ENCODE results near the gene UBFD1.
A peak's percentile ranks its signal among the peaks of the same experiment; 100 is the strongest.

The UBFD1 gene

GRCh38 chr16:23587726-23588125, 30.2 kb downstream of the UBFD1 start:
- no peak for DNase-seq (ENCODE audit: low read depth)
- no peak for TF ChIP-seq CTCF (IDR thresholded peaks at IDR 0.05; ENCODE audit: low read depth, low read length, missing control alignments)
- no peak overlapping the region for H3K4me3 ChIP-seq (ENCODE audit: low read depth, low read length)

GRCh38 chr16:23590181-23590580, 32.7 kb downstream of the UBFD1 start:
- no peak for DNase-seq (ENCODE audit: low read depth)
- H3K4me3 ChIP-seq (ENCODE audit: low read depth, low read length): no peak overlapping the region
- TF ChIP-seq CTCF (IDR thresholded peaks at IDR 0.05; ENCODE audit: low read depth, low read length, missing control alignments): no peak

GRCh38 chr16:23594186-23594585, 36.7 kb downstream of the UBFD1 start:
- DNase-seq (ENCODE audit: low read depth): no peak
- H3K4me3 ChIP-seq (ENCODE audit: low read depth, low read length): no peak overlapping the region
- no peak for TF ChIP-seq CTCF (IDR thresholded peaks at IDR 0.05; ENCODE audit: low read depth, low read length, missing control alignments)

- H3K4me3 ChIP-seq (ENCODE audit: low read depth, low read length): peak overlapping the region; percentile 89
- no peak for TF ChIP-seq CTCF (IDR thresholded peaks at IDR 0.05; ENCODE audit: low read depth, low read length, missing control alignments)
- DNase-seq (ENCODE audit: low read depth): no peak
These were observed 37.9 kb downstream of the UBFD1 start for GRCh38 chr16:23595246-23595950.

GRCh38 chr16:23595951-23596720, 38.6 kb downstream of the UBFD1 start, which contains the start of gene NDUFAB1:
Gene NDUFAB1, minus strand, starts transcription at chr16:23596316. Its CDS starts 26 bp downstream, at chr16:23596290.
- TF ChIP-seq CTCF (IDR thresholded peaks at IDR 0.05; ENCODE audit: low read depth, low read length, missing control alignments): peak; percentile 97
- DNase-seq (ENCODE audit: low read depth): peak; percentile 44
- peak within 1 kb of the TSS; percentile 89 for H3K4me3 ChIP-seq (ENCODE audit: low read depth, low read length)

GRCh38 chr16:23597003-23597756, 39.7 kb downstream of the UBFD1 start:
- H3K4me3 ChIP-seq (ENCODE audit: low read depth, low read length): peak overlapping the region; percentile 31
- TF ChIP-seq CTCF (IDR thresholded peaks at IDR 0.05; ENCODE audit: low read depth, low read length, missing control alignments): peak; percentile 70
- peak; percentile 48 for DNase-seq (ENCODE audit: low read depth)

Measured in GM12864 (cell line).